CD4-positive, alpha-beta T cell (primary cell): ENCODE data around the gene CDK14. TPM values are rescaled to one million over a fixed set of nuclear protein-coding genes. Genes with fewer than 3 reads are reported as not detected.

Source experiments
- ATAC-seq: fragments of 200-7000 bp; cut with Tn5 transposase; one replicate; pipeline ENCODE4 v1.10.0; 2022; ENCODE audit warnings: mild to moderate bottlenecking; ENCODE audit not compliant: poor library complexity
- CTCF ChIA-PET: fragments of 350-600 bp; sonication (Branson Sonifier 250); formaldehyde crosslinking; loops from one replicate; lab custom pipeline; 2021; ENCODE audit warnings: antibody characterized with exemption, inconsistent platforms; lab: Charles Lee
- POLR2A ChIA-PET: fragments of 350-600 bp; sonication (Branson Sonifier 250); formaldehyde crosslinking; loops from one replicate; lab custom pipeline; 2021; ENCODE audit warnings: antibody characterized with exemption, inconsistent platforms; lab: Charles Lee
- DNase-seq, 14 experiments: peaks; one replicate each; pipeline ENCODE4 v3.0.0-alpha.2; 2013 to 2020; ENCODE audit warnings: mixed read lengths in 2 of 14
- H3K27ac ChIP-seq, 2 donors: one replicate each; pipeline versions ENCODE4 v1.5.1 to v1.7.0; 2013; ENCODE audit warnings: low read length in 2 of 2, low read depth in 1 of 2, mild to moderate bottlenecking in 1 of 2
- H3K27me3 ChIP-seq, 2 experiments: 1 replicate in 1 of 2; 2 replicates in 1 of 2; pipeline versions ENCODE4 v1.6.1 to v1.7.0; 2013; ENCODE audit warnings: low read length in 2 of 2, control low read depth in 1 of 2, mild to moderate bottlenecking in 1 of 2, moderate library complexity in 1 of 2; ENCODE audit not compliant: insufficient read depth in 2 of 2, control insufficient read depth in 1 of 2
- H3K36me3 ChIP-seq: one replicate; pipeline ENCODE4 v1.6.1; 2013; ENCODE audit warnings: low read length, control low read depth; ENCODE audit not compliant: insufficient read depth
- H3K4me1 ChIP-seq: one replicate; pipeline ENCODE4 v1.6.1; 2013; ENCODE audit warnings: low read length, control low read depth; ENCODE audit not compliant: insufficient read depth
- H3K4me3 ChIP-seq: one replicate; pipeline ENCODE4 v1.5.1; 2013; ENCODE audit warnings: mild to moderate bottlenecking, low read length, moderate library complexity
- H3K9me3 ChIP-seq, 2 experiments: 1 replicate in 1 of 2; 2 replicates in 1 of 2; pipeline versions ENCODE4 v1.6.1 to v1.7.0; 2013; ENCODE audit warnings: low read length in 2 of 2, mild to moderate bottlenecking in 2 of 2, control low read depth in 1 of 2, moderate library complexity in 1 of 2; ENCODE audit not compliant: control insufficient read depth in 1 of 2, insufficient read depth in 1 of 2
- H3K27ac Mint-ChIP-seq: one replicate; pipeline ENCODE4 v1.8.0; 2020; ENCODE audit warnings: mixed read lengths
- H3K27me3 Mint-ChIP-seq: one replicate; pipeline ENCODE4 v1.8.0; 2021; ENCODE audit warnings: mixed read lengths
- H3K36me3 Mint-ChIP-seq: one replicate; pipeline ENCODE4 v1.8.0; 2021; ENCODE audit warnings: low read depth, mixed read lengths
- H3K4me1 Mint-ChIP-seq: one replicate; pipeline ENCODE4 v1.8.0; 2021; ENCODE audit warnings: low read depth, mixed read lengths
- H3K4me3 Mint-ChIP-seq: one replicate; pipeline ENCODE4 v1.8.0; 2020; ENCODE audit warnings: mild to moderate bottlenecking, mixed read lengths
- H3K9me3 Mint-ChIP-seq: one replicate; pipeline ENCODE4 v1.8.0; 2020; ENCODE audit warnings: mixed read lengths
- CTCF ChIP-seq: fragments of 200-600 bp; IDR thresholded peaks from one replicate; pipeline ENCODE4 v1.8.0; 2022; ENCODE audit warnings: antibody characterized with exemption, mild to moderate bottlenecking
- intact Hi-C, 2 experiments: fragments of 100-400 bp; cut with DNase I in 1 of 2; cut with micrococcal nuclease in 1 of 2; formaldehyde crosslinking; loops; one replicate each; pipeline versions ENCODE4 v1.15.1 to v1.9.0; 2023 to 2025; cut with DNase I, micrococcal nuclease
- total RNA-seq, 174 experiments: library from RNA in 2 of 174; stranded (reverse) in 2 of 174; gene quantifications; one replicate each; pipeline ENCODE4 v1.2.3 and lab custom pipeline; 2021 to 2026

The CDK14 gene
- total RNA-seq, 2 experiments from 2014 or later: 0.45 to 0.47 TPM

- Mint-ChIP-seq H3K27me3 (no peaks in the 10 kb centered on the region), H3K4me3 (no peak overlapping the region), H3K4me1 (no peaks in the 10 kb centered on the region), H3K27ac (no peak overlapping the region), H3K9me3 (no peaks in the 10 kb centered on the region), H3K36me3 (no peaks in the 10 kb centered on the region)
- H3K9me3 ChIP-seq: peaks cover 0 to 2% of the 10 kb centered on the region in 2 experiments
- H3K4me3 ChIP-seq: no peak overlapping the region
- CTCF ChIA-PET: no interaction called here
- H3K27me3 ChIP-seq: no peaks in the 10 kb centered on the region
- DNase-seq: no peak
- no peak for ATAC-seq
- no peak overlapping the region for H3K27ac ChIP-seq
- no peaks in the 10 kb centered on the region for H3K4me1 ChIP-seq
- POLR2A ChIA-PET: no interaction called here
- no peaks in the 10 kb centered on the region for H3K36me3 ChIP-seq
- intact Hi-C loops: no loop called here
- TF ChIP-seq CTCF: no peak
Observed at GRCh38 chr7:91230503-91230902, 634.4 kb downstream of the CDK14 start.

- DNase-seq: no peak
- Histone ChIP-seq H3K36me3 (no peaks in the 10 kb centered on the region), H3K9me3 (peaks cover 0 to 4% of the 10 kb centered on the region in 2 experiments), H3K4me1 (no peaks in the 10 kb centered on the region), H3K4me3 (no peak overlapping the region), H3K27ac (no peak overlapping the region), H3K27me3 (no peaks in the 10 kb centered on the region)
- intact Hi-C loops: no loop called here
- no peak overlapping the region for H3K27ac Mint-ChIP-seq
- no peak for ATAC-seq
- no peaks in the 10 kb centered on the region for H3K4me1 Mint-ChIP-seq
- no peak overlapping the region for H3K4me3 Mint-ChIP-seq
- ChIA-PET CTCF (no interaction called here), POLR2A (no interaction called here)
- H3K36me3 Mint-ChIP-seq: no peaks in the 10 kb centered on the region
- H3K27me3 Mint-ChIP-seq: no peaks in the 10 kb centered on the region
- no peaks in the 10 kb centered on the region for H3K9me3 Mint-ChIP-seq
- TF ChIP-seq CTCF: no peak
Observed at GRCh38 chr7:91233212-91233611, 637.1 kb downstream of the CDK14 start.

GRCh38 chr7:91235211-91235832, 639.2 kb downstream of the CDK14 start:
- ATAC-seq (no peak), DNase-seq (no peak)
- Mint-ChIP-seq H3K4me3 (no peak overlapping the region), H3K36me3 (no peaks in the 10 kb centered on the region), H3K4me1 (no peaks in the 10 kb centered on the region), H3K9me3 (no peaks in the 10 kb centered on the region), H3K27ac (no peak overlapping the region), H3K27me3 (no peaks in the 10 kb centered on the region)
- POLR2A ChIA-PET: no interaction called here
- H3K36me3 ChIP-seq: no peaks in the 10 kb centered on the region
- no peaks in the 10 kb centered on the region for H3K4me1 ChIP-seq
- intact Hi-C loops: no loop called here
- no peak for TF ChIP-seq CTCF
- CTCF ChIA-PET: no interaction called here
- H3K27ac ChIP-seq: no peak overlapping the region
- H3K9me3 ChIP-seq: peaks cover 0 to 4% of the 10 kb centered on the region in 2 experiments
- H3K27me3 ChIP-seq: no peaks in the 10 kb centered on the region
- no peak overlapping the region for H3K4me3 ChIP-seq
